HG03378 (cell line): ENCODE measurements around the gene DCAKD.

Experiments
- ATAC-seq: cut with Tn5 transposase; IDR thresholded peaks from one replicate; pipeline ENCODE4 v1.9.1; 2021; ENCODE audit warnings: mild to moderate bottlenecking, moderate library complexity; ENCODE audit not compliant: unreplicated experiment

The DCAKD gene

GRCh38 chr17:45031231-45032173, 19.9 kb downstream of the DCAKD start:
- no peak for ATAC-seq

GRCh38 chr17:45030733-45031132, 20.7 kb downstream of the DCAKD start:
- ATAC-seq: no peak

- no peak for ATAC-seq
Measured at GRCh38 chr17:45029758-45030423, 21.5 kb downstream of the DCAKD start.

- no peak for ATAC-seq
Measured at GRCh38 chr17:45029096-45029495, 22.3 kb downstream of the DCAKD start.

- ATAC-seq: no peak
Measured at GRCh38 chr17:45022655-45023339, 28.6 kb downstream of the DCAKD start.

GRCh38 chr17:45022288-45022648, 29.2 kb downstream of the DCAKD start:
- no peak for ATAC-seq

- ATAC-seq: no peak
Measured at GRCh38 chr17:45021607-45022287, 29.7 kb downstream of the DCAKD start.

GRCh38 chr17:45020354-45021138, 30.9 kb downstream of the DCAKD start:
- ATAC-seq: no peak

GRCh38 chr17:45018848-45019711, 32.4 kb downstream of the DCAKD start:
- ATAC-seq: no peak

GRCh38 chr17:45018514-45018847, 33.0 kb downstream of the DCAKD start:
- ATAC-seq: no peak

- no peak for ATAC-seq
Measured at GRCh38 chr17:45016823-45017222, 34.6 kb downstream of the DCAKD start.

- no peak for ATAC-seq
Measured at GRCh38 chr17:45016237-45016636, 35.2 kb downstream of the DCAKD start.

GRCh38 chr17:45013021-45013997, 38.1 kb downstream of the DCAKD start:
- ATAC-seq: no peak

GRCh38 chr17:45011767-45012166, 39.7 kb downstream of the DCAKD start:
- ATAC-seq: no peak

- ATAC-seq: no peak
Measured at GRCh38 chr17:45009676-45010467, 41.6 kb downstream of the DCAKD start.

- ATAC-seq: no peak
Measured at GRCh38 chr17:45008216-45008615, 43.2 kb downstream of the DCAKD start.

GRCh38 chr17:45006927-45007461, 44.4 kb downstream of the DCAKD start:
- ATAC-seq: no peak
